Aorta (tissue), 5 donors: ENCODE data around the gene GRM1. TPM values are rescaled to one million over a fixed set of nuclear protein-coding genes. Genes with fewer than 3 reads are reported as not detected.

ENCODE experiments used
- ATAC-seq: fragments of 200-7000 bp; cut with Tn5 transposase; one replicate; pipeline ENCODE4 v1.9.1; 2022; ENCODE audit warnings: moderate library complexity; ENCODE audit not compliant: low FRiP score
- DNase-seq, 2 donors: peaks; one replicate each; pipeline ENCODE4 v3.0.0-alpha.2; 2020
- H3K27ac ChIP-seq, 2 donors: one replicate each; pipeline ENCODE4 v1.5.1; 2013; ENCODE audit warnings: low read length in 2 of 2, mild to moderate bottlenecking in 2 of 2, moderate library complexity in 2 of 2, control low read depth in 1 of 2, inconsistent platforms in 1 of 2, low read depth in 1 of 2
- H3K27me3 ChIP-seq, 2 donors: one replicate each; pipeline ENCODE4 v1.6.1; 2013; ENCODE audit warnings: control low read depth in 1 of 2, low read length in 1 of 2, mild to moderate bottlenecking in 1 of 2, moderate library complexity in 1 of 2; ENCODE audit not compliant: insufficient read depth in 2 of 2, control insufficient read depth in 1 of 2
- H3K36me3 ChIP-seq, 2 donors: one replicate each; pipeline ENCODE4 v1.6.1; 2013; ENCODE audit warnings: control low read depth in 1 of 2, low read length in 1 of 2, mild to moderate bottlenecking in 1 of 2; ENCODE audit not compliant: insufficient read depth in 2 of 2, control insufficient read depth in 1 of 2
- H3K4me1 ChIP-seq, 2 donors: one replicate each; pipeline ENCODE4 v1.6.1; 2013; ENCODE audit warnings: low read length in 2 of 2, control low read depth in 1 of 2, mild to moderate bottlenecking in 1 of 2, moderate library complexity in 1 of 2; ENCODE audit not compliant: insufficient read depth in 2 of 2, control insufficient read depth in 1 of 2
- H3K4me3 ChIP-seq, 2 donors: one replicate each; pipeline ENCODE4 v1.5.1; 2013; ENCODE audit warnings: low read length in 2 of 2, control low read depth in 1 of 2, mild to moderate bottlenecking in 1 of 2
- H3K9me3 ChIP-seq: one replicate; pipeline ENCODE4 v1.6.1; 2013; ENCODE audit warnings: mild to moderate bottlenecking, low read length; ENCODE audit not compliant: control insufficient read depth
- WGBS, 2 donors: extraction: QIAGEN DNeasy Blood & Tissue Kit; methylation state at CpG; one replicate each; pipeline ENCODE4 v1.1.7; 2013; 5-methylcytosine and 5-hydroxymethylcytosine counted together
- intact Hi-C, 2 donors: fragments of 100-400 bp; cut with DNase I; formaldehyde crosslinking; loops; one replicate each; pipeline versions ENCODE4 v1.14.2 to v1.15.0; 2022
- polyA plus RNA-seq, 2 donors: library from polyadenylated mRNA; stranded (reverse); fragments of 200-250 nt; gene quantifications; one replicate each; pipeline ENCODE4 v1.2.3, GENCODE V29; 2013
- total RNA-seq, 2 donors: library from RNA; stranded (reverse); fragmentation: NEBNext Ultra II Directional; extraction: Animal tissue kit (Norgen Biotek cat#: 25700); gene quantifications; one replicate each; pipeline ENCODE4 v1.2.1, GENCODE V29; 2021
- donor health status: healthy with polysubstance abuse.
- donor health status: Bipolar disorder and iron deficiency.
- donor health status: DM: no; HTN: no; CAD: no.
- donor health status: DM: no; HTN: no; CAD: no.
- donor health status: DM: yes; HTN: yes; CAD: no.

GRM1 gene
- total and polyA plus RNA-seq, 4 donors = 0.05 to 0.25 (median 0.13) TPM; not detected in 1

GRCh38 chr6:146077992-146078391, 49.1 kb downstream of the GRM1 start:
- DNase-seq (no peak), ATAC-seq (no peak)
- no peaks in the 10 kb centered on the region for H3K27me3 ChIP-seq
- no peaks in the 10 kb centered on the region for H3K36me3 ChIP-seq
- intact Hi-C loops = no loop called here
- no peaks in the 10 kb centered on the region for H3K9me3 ChIP-seq
- no peak overlapping the region for H3K27ac ChIP-seq
- H3K4me1 ChIP-seq = no peaks in the 10 kb centered on the region
- WGBS, 2 donors = 43 to 47% methylated on average over 4 of the region's 4 CpGs
- H3K4me3 ChIP-seq = no peak overlapping the region

GRCh38 chr6:146087386-146087785, 58.5 kb downstream of the GRM1 start:
- WGBS, 2 donors = 77 to 79% methylated on average over 7 of the region's 7 CpGs
- no peak overlapping the region for H3K4me3 ChIP-seq
- ATAC-seq (no peak), DNase-seq (no peak)
- H3K27ac ChIP-seq = no peak overlapping the region
- peaks cover 2% of the 10 kb centered on the region for H3K9me3 ChIP-seq
- H3K27me3 ChIP-seq = no peaks in the 10 kb centered on the region
- intact Hi-C loops = no loop called here
- no peaks in the 10 kb centered on the region for H3K36me3 ChIP-seq
- H3K4me1 ChIP-seq = no peaks in the 10 kb centered on the region

- peaks cover 2% of the 10 kb centered on the region for H3K9me3 ChIP-seq
- no peak overlapping the region for H3K27ac ChIP-seq
- WGBS, 2 donors = 73 to 78% methylated on average over 3 of the region's 3 CpGs
- H3K27me3 ChIP-seq = peaks cover 0 to 2% of the 10 kb centered on the region in 2 donors
- no peaks in the 10 kb centered on the region for H3K36me3 ChIP-seq
- no peaks in the 10 kb centered on the region for H3K4me1 ChIP-seq
- intact Hi-C loops = no loop called here
- no peak overlapping the region for H3K4me3 ChIP-seq
- ATAC-seq = no peak
- DNase-seq = no peak
Observed at GRCh38 chr6:146090474-146090873, 61.6 kb downstream of the GRM1 start.

- DNase-seq (no peak), ATAC-seq (no peak)
- Histone ChIP-seq H3K27me3 (peaks cover 0 to 2% of the 10 kb centered on the region in 2 donors), H3K9me3 (peaks cover 2% of the 10 kb centered on the region), H3K36me3 (no peaks in the 10 kb centered on the region), H3K27ac (no peak overlapping the region), H3K4me1 (no peaks in the 10 kb centered on the region), H3K4me3 (no peak overlapping the region)
- intact Hi-C loops = no loop called here
- WGBS, 2 donors = 59 to 62% methylated on average over 3 of the region's 3 CpGs
Observed at GRCh38 chr6:146092961-146093686, 64.3 kb downstream of the GRM1 start.

- H3K4me1 ChIP-seq = no peaks in the 10 kb centered on the region
- no peak overlapping the region for H3K4me3 ChIP-seq
- no peak overlapping the region for H3K27ac ChIP-seq
- H3K36me3 ChIP-seq = no peaks in the 10 kb centered on the region
- H3K9me3 ChIP-seq = no peaks in the 10 kb centered on the region
- DNase-seq (no peak), ATAC-seq (no peak)
- intact Hi-C loops = no loop called here
- WGBS, 2 donors = 54 to 55% methylated on average over 2 of the region's 2 CpGs
- peaks cover 0 to 2% of the 10 kb centered on the region in 2 donors for H3K27me3 ChIP-seq
Observed at GRCh38 chr6:146095481-146095880, 66.6 kb downstream of the GRM1 start.

DNA sequence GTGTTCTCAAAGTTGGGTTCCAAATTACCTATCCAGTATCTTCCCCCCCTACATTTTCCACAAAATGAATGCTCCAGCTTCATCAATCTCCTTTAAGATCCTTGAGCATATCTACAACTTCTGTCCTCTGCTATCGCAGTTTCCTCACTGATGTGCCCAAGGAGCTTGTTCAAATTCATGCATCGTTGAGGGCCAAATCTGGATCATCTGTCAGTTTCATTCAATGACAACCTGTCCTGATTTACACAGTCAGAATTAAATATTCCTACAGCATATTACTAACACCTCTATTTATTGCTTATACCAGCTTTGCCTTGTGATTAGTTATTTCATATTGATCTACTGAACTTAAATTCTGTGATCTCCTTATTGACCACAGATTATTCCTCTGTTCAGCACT, 68.7 kb downstream of the GRM1 start:
- Histone ChIP-seq H3K9me3 (no peaks in the 10 kb centered on the region), H3K36me3 (no peaks in the 10 kb centered on the region), H3K4me1 (no peaks in the 10 kb centered on the region), H3K4me3 (no peak overlapping the region), H3K27me3 (peaks cover 0 to 2% of the 10 kb centered on the region in 2 donors), H3K27ac (no peak overlapping the region)
- intact Hi-C loops = no loop called here
- WGBS, 2 donors = 87 to 92% methylated on average over 2 of the region's 2 CpGs
- DNase-seq (no peak), ATAC-seq (no peak)

- H3K36me3 ChIP-seq = no peaks in the 10 kb centered on the region
- intact Hi-C loops = no loop called here
- H3K4me1 ChIP-seq = no peaks in the 10 kb centered on the region
- no peaks in the 10 kb centered on the region for H3K9me3 ChIP-seq
- no peaks in the 10 kb centered on the region for H3K27me3 ChIP-seq
- no peak overlapping the region for H3K4me3 ChIP-seq
- 26 to 38% methylated on average over 1 of the region's 1 CpG for WGBS, 2 donors
- DNase-seq (no peak), ATAC-seq (no peak)
- H3K27ac ChIP-seq = no peak overlapping the region
Observed at GRCh38 chr6:146100776-146101175, 71.9 kb downstream of the GRM1 start.

DNA sequence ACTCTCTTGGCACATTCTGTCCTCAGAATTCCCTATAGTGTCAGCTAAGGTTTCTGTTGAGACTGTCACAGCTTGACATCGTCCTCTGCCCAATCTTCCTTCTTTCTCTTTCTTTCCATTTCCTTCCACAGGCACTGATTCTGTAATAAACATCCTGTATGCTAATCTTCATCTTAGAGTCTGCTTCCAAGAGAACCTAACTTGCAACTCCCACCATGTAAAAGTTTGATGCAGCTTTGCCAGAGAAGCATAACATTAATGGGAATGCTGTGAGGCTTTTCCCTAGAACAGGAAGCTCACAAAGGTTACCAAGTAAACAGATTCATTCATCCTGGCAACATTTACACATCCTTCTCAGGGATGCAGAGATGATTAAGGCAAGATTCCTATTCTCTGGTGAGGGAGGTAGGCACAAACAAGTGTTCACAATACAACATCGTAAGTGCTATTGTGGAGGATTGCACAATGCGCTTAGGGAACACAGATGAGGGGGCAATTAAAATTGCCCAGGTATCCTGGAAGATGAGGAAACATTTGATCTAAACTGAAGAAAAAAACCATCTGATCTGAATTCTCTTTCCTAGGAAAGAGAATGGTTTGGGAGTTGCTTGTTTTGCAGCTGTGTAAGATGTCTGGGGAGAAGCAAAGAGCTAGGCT, 74.7 kb downstream of the GRM1 start:
- intact Hi-C loops = no loop called here
- no peak for DNase-seq
- Histone ChIP-seq H3K4me3 (no peak overlapping the region), H3K27ac (no peak overlapping the region), H3K9me3 (no peaks in the 10 kb centered on the region), H3K4me1 (no peaks in the 10 kb centered on the region), H3K27me3 (no peaks in the 10 kb centered on the region), H3K36me3 (no peaks in the 10 kb centered on the region)
- 73 to 82% methylated on average over 3 of the region's 3 CpGs for WGBS, 2 donors
- ATAC-seq = no peak

DNA sequence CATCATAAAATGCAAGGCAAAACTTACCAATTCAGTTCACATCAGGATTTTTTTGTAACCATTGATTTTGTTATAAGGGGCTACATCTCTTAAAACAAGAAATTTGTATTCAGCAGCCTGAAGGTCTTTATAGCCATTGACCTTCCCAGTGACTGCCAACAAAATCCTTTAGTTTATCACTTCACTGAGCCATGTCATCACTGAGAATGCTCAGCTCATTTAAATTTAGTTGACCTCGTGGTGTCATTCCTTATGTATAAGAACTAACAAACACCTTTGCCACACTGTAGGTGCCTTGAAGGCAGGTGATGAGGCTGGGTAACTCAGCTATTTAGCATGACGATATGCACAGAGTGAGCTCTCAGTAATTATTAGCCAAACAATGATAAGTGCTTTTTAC, 77.7 kb downstream of the GRM1 start:
- no peaks in the 10 kb centered on the region for H3K36me3 ChIP-seq
- intact Hi-C loops = no loop called here
- 63 to 76% methylated on average over 2 of the region's 2 CpGs for WGBS, 2 donors
- no peaks in the 10 kb centered on the region for H3K4me1 ChIP-seq
- H3K27me3 ChIP-seq = no peaks in the 10 kb centered on the region
- H3K4me3 ChIP-seq = no peak overlapping the region
- ATAC-seq (no peak), DNase-seq (no peak)
- no peak overlapping the region for H3K27ac ChIP-seq
- peaks cover 1% of the 10 kb centered on the region for H3K9me3 ChIP-seq
